ENCODE data around the gene GOLGA8R.
"Not testable (repeated sequence)": the region's sequence is repeated elsewhere in the genome, so short reads cannot be mapped to it uniquely, and the experiment has no call there.

- not testable (repeated sequence) for TF ChIP-seq CTCF, POLR2A, EP300 (IDR thresholded peaks at IDR 0.05)
Observed at GRCh38 chr15:30361404-30361803, 52.7 kb downstream of the GOLGA8R start.
